GM12878 (cell line): Measurements from ENCODE around the gene PRTN3. TPM values are rescaled to one million over a fixed set of nuclear protein-coding genes. Genes with fewer than 3 reads are reported as not detected.

Experiments
- ATAC-seq: fragments of 200-7000 bp; cut with Tn5 transposase; 3 replicates; pipeline ENCODE4 v1.9.1; 2020; ENCODE audit warnings: mild to moderate bottlenecking, moderate library complexity
- BruUV-seq: library from RNA; stranded (reverse); fragments of 400-500 nt; replicated peaks from 2 replicates; lab custom pipeline; 2021; lab: Mats Ljungman, UMichigan
- CTCF ChIA-PET: fragments of 300-600 bp; sonication (Branson Sonifier 250); formaldehyde crosslinking; extraction: SDS; loops from one replicate; lab custom pipeline; 2021; ENCODE audit warnings: inconsistent platforms; lab: Yijun Ruan, JAX
- POLR2A ChIA-PET: fragments of 350-600 bp; formaldehyde crosslinking; extraction: SDS; loops from one replicate; lab custom pipeline; 2021; ENCODE audit warnings: inconsistent platforms; lab: Charles Lee
- RAD21 ChIA-PET: fragments of 300-600 bp; sonication (Branson Sonifier 250); formaldehyde crosslinking; loops from one replicate; lab custom pipeline; 2023; ENCODE audit warnings: antibody characterized with exemption; ENCODE audit not compliant: unreplicated experiment; lab: Charles Lee
- SMC1A ChIA-PET: fragments of 300-600 bp; sonication (Branson Sonifier 250); formaldehyde crosslinking; loops from one replicate; lab custom pipeline; 2023; ENCODE audit not compliant: unreplicated experiment, uncharacterized antibody; lab: Charles Lee
- DNase-seq: peaks from one replicate; pipeline ENCODE4 v3.0.0-alpha.2; 2011; ENCODE audit warnings: low read depth, low spot score
- FAIRE-seq: peaks from 3 replicates; lab custom pipeline; 2011; peaks lifted over from hg19 to GRCh38; lab: Jason Lieb, UNC
- H2AFZ ChIP-seq: 2 replicates; pipeline ENCODE4 v1.6.0; 2011; ENCODE audit warnings: low read depth, low read length, control low read depth; ENCODE audit not compliant: control insufficient read depth
- H3K27ac ChIP-seq: 2 replicates; pipeline ENCODE4 v1.5.1; 2011; ENCODE audit warnings: control low read depth; ENCODE audit not compliant: control insufficient read depth, insufficient read depth
- H3K27me3 ChIP-seq, 2 experiments: replicated peaks in 1 of 2; 2 replicates each; pipeline versions ENCODE4 v1.6.0 to v1.6.1; 2011; ENCODE audit warnings: low read length in 1 of 2; ENCODE audit not compliant: control insufficient read depth in 2 of 2, insufficient read depth in 2 of 2
- H3K36me3 ChIP-seq, 2 experiments: 2 replicates each; pipeline ENCODE4 v1.5.1; 2011; ENCODE audit warnings: low read length in 1 of 2; ENCODE audit not compliant: control insufficient read depth in 2 of 2, insufficient read depth in 2 of 2
- H3K4me1 ChIP-seq: 2 replicates; pipeline ENCODE4 v1.6.1; 2011; ENCODE audit warnings: mild to moderate bottlenecking, low read length, moderate library complexity, mixed read lengths; ENCODE audit not compliant: control insufficient read depth, insufficient read depth
- H3K4me2 ChIP-seq: 2 replicates; pipeline ENCODE4 v1.6.0; 2011; ENCODE audit warnings: control low read depth; ENCODE audit not compliant: control insufficient read depth, insufficient read depth
- H3K4me3 ChIP-seq: fragments of 200-600 bp; sonication (generic); 2 replicates; pipeline ENCODE4 v1.5.1; 2016
- H3K79me2 ChIP-seq: 2 replicates; pipeline ENCODE4 v1.6.0; 2011; ENCODE audit warnings: low read length; ENCODE audit not compliant: control insufficient read depth, insufficient read depth
- H3K9ac ChIP-seq: 2 replicates; pipeline ENCODE4 v1.8.0; 2011; ENCODE audit warnings: low read length, control low read depth, mixed read lengths; ENCODE audit not compliant: control insufficient read depth, insufficient read depth
- H3K9me3 ChIP-seq: replicated peaks from 3 replicates; pipeline ENCODE4 v1.5.1; 2011; ENCODE audit warnings: mild to moderate bottlenecking, low read length; ENCODE audit not compliant: control insufficient read depth, insufficient read depth
- H4K20me1 ChIP-seq: 2 replicates; pipeline ENCODE4 v1.6.0; 2011; ENCODE audit not compliant: control insufficient read depth, insufficient read depth
- BCL3 ChIP-seq: IDR thresholded peaks from 2 replicates; pipeline ENCODE4 v1.6.1; 2011; ENCODE audit warnings: borderline replicate concordance, low read depth, mild to moderate bottlenecking, moderate library complexity, low read length; ENCODE audit not compliant: insufficient read depth, poor library complexity, severe bottlenecking
- BRCA1 ChIP-seq: IDR thresholded peaks from 2 replicates; pipeline ENCODE4 v1.6.1; 2011; ENCODE audit warnings: low read depth, low read length, improper control_type of control experiment
- CBX3 ChIP-seq: fragments of 200-600 bp; sonication (generic); IDR thresholded peaks from 2 replicates; pipeline ENCODE4 v1.6.1; 2016; ENCODE audit warnings: low read depth, borderline replicate concordance
- CEBPB ChIP-seq, 2 experiments: fragments of 150-350 bp in 1 of 2; IDR thresholded peaks; 2 replicates each; pipeline ENCODE4 v1.6.1; 2012 to 2014; ENCODE audit warnings: low read depth in 2 of 2, low read length in 2 of 2, borderline replicate concordance in 1 of 2, inconsistent platforms in 1 of 2
- CHD1 ChIP-seq: IDR thresholded peaks from 2 replicates; pipeline ENCODE4 v1.6.1; 2012; ENCODE audit warnings: low read depth, low read length, improper control_type of control experiment
- E2F4 ChIP-seq: IDR thresholded peaks from 2 replicates; pipeline ENCODE4 v1.6.1; 2012; ENCODE audit warnings: low read depth, low read length, improper control_type of control experiment
- EZH2 ChIP-seq: IDR thresholded peaks from 2 replicates; pipeline ENCODE4 v1.6.1; 2012; ENCODE audit warnings: low read depth, mild to moderate bottlenecking, control low read depth, inconsistent platforms, low read length, borderline replicate concordance; ENCODE audit not compliant: control insufficient read depth
- FOXM1 ChIP-seq: IDR thresholded peaks from 2 replicates; pipeline ENCODE4 v1.6.1; 2012; ENCODE audit warnings: low read depth, mild to moderate bottlenecking, inconsistent platforms, low read length, moderate library complexity
- GATAD2B ChIP-seq: fragments of 450-650 bp; conservative IDR thresholded peaks from 2 replicates; pipeline ENCODE4 v1.6.1; 2017; ENCODE audit warnings: low read depth, mild to moderate bottlenecking, moderate library complexity
- IKZF1 ChIP-seq: fragments of 450-650 bp; conservative IDR thresholded peaks from 2 replicates; pipeline ENCODE4 v1.6.1; 2017; ENCODE audit warnings: antibody characterized with exemption, mild to moderate bottlenecking
- IRF4 ChIP-seq: IDR thresholded peaks from 2 replicates; pipeline ENCODE4 v1.6.1; 2011; ENCODE audit warnings: low read depth, low read length
- JUND ChIP-seq: IDR thresholded peaks from 2 replicates; pipeline ENCODE4 v1.6.1; 2012; ENCODE audit warnings: low read depth, mild to moderate bottlenecking, low read length, improper control_type of control experiment, moderate library complexity
- MAX ChIP-seq: IDR thresholded peaks from 2 replicates; pipeline ENCODE4 v1.6.1; 2012; ENCODE audit warnings: low read depth, low read length, improper control_type of control experiment
- POLR2A ChIP-seq: IDR thresholded peaks from 2 replicates; pipeline ENCODE4 v1.6.1; 2011; ENCODE audit warnings: low read depth, mild to moderate bottlenecking, low read length
- SIN3A ChIP-seq: IDR thresholded peaks from 2 replicates; pipeline ENCODE4 v1.6.1; 2012; ENCODE audit warnings: low read depth, low read length, improper control_type of control experiment
- SPI1 ChIP-seq: IDR thresholded peaks from 2 replicates; pipeline ENCODE4 v1.6.1; 2011; ENCODE audit warnings: low read depth, mild to moderate bottlenecking, low read length, moderate library complexity, borderline replicate concordance; ENCODE audit not compliant: insufficient read depth
- TCF3 ChIP-seq: IDR thresholded peaks from 2 replicates; pipeline ENCODE4 v1.6.1; 2012; ENCODE audit warnings: low read depth, mild to moderate bottlenecking, low read length, borderline replicate concordance; ENCODE audit not compliant: insufficient read depth
- WRNIP1 ChIP-seq: IDR thresholded peaks from 2 replicates; pipeline ENCODE4 v1.6.1; 2011; ENCODE audit warnings: low read depth, low read length, improper control_type of control experiment, borderline replicate concordance
- ZBTB4 ChIP-seq: fragments of 450-650 bp; formaldehyde crosslinking; IDR thresholded peaks from 2 replicates; pipeline ENCODE4 v1.4.0; 2022; ENCODE audit warnings: mild to moderate bottlenecking, moderate library complexity
- WGBS: methylation state at CpG from one replicate; pipeline ENCODE4 v1.1.6; 2016; ENCODE audit warnings: low lambda C conversion rate; ENCODE audit not compliant: insufficient replicate concordance, insufficient coverage; ENCODE audit errors: missing lambda C conversion rate; 5-methylcytosine and 5-hydroxymethylcytosine counted together
- in situ Hi-C: fragments of 300-500 bp; cut with MboI; formaldehyde crosslinking; loops from 9 replicates; pipeline ENCODE4 v1.14.3; 2018; ENCODE audit warnings: mixed read lengths
- intact Hi-C: fragments of 100-400 bp; cut with micrococcal nuclease; formaldehyde crosslinking; loops from one replicate; pipeline ENCODE4 v1.14.2; 2022; ENCODE audit not compliant: unreplicated experiment
- polyA plus RNA-seq, 11 experiments: library from polyadenylated mRNA; depleted of rRNA in 4 of 11; unstranded in 6 of 11; stranded (reverse) in 5 of 11; fragments of >200 nt; fragmentation: Nextera tagmentation in 4 of 11; fragmentation: Illumina TruSeq in 1 of 11; extraction: Ambion mirVana in 4 of 11; extraction: Trizol in 1 of 11; gene quantifications; 1 replicate in 1 of 11; 2 replicates in 10 of 11; pipeline versions ENCODE4 v1.2.1 to v1.2.3, GENCODE V29; 2011 to 2016; ENCODE audit warnings: inconsistent platforms in 2 of 11, missing spikeins in 2 of 11, low read depth in 1 of 11
- total RNA-seq, 4 experiments: library from RNA; depleted of rRNA in 3 of 4; stranded (reverse); fragments of >200 nt in 3 of 4; fragmentation: Illumina TruSeq in 1 of 4; extraction: Trizol in 1 of 4; gene quantifications; 2 replicates each; pipeline versions ENCODE4 v1.2.1 to v1.2.3, GENCODE V29; 2013 to 2021

PRTN3 gene
- total and polyA plus RNA-seq, 10 of the 15 experiments (the other 5 are each of a cell fraction or from before 2014, with no cell fraction given), result 0.08 TPM; not detected in 9

GRCh38 chr19:791567-792305 lies 49.1 kb upstream of the PRTN3 start:
- in situ Hi-C loops, result no loop called here
- no peak overlapping the region for H3K4me3 ChIP-seq
- H3K27ac ChIP-seq, result no peak overlapping the region
- intact Hi-C loops, result no loop called here
- no peak overlapping the region for H3K4me2 ChIP-seq
- no peaks in the 10 kb centered on the region for H3K4me1 ChIP-seq
- CTCF ChIA-PET, result no interaction called here
- no peaks in the 10 kb centered on the region for H3K9me3 ChIP-seq
- H4K20me1 ChIP-seq, result no peaks in the 10 kb centered on the region
- H3K79me2 ChIP-seq, result no peaks in the 10 kb centered on the region; the same call in 1 of the 2 replicates
- DNase-seq (no peak), FAIRE-seq (no peak)
- H3K27me3 ChIP-seq, result no peaks in the 10 kb centered on the region; a peak in 1 of 4 replicates
- POLR2A ChIA-PET, result no interaction called here
- SMC1A ChIA-PET, result no interaction called here
- 3% methylated on average over 3 of the region's 8 CpGs for WGBS
- H3K36me3 ChIP-seq, result no peaks in the 10 kb centered on the region
- no peak for TF ChIP-seq EZH2
- TF ChIP-seq BCL3, result no peak
- no peak for TF ChIP-seq FOXM1
- no peak for TF ChIP-seq MAX
- no peak for TF ChIP-seq E2F4
- TF ChIP-seq POLR2A, result no peak
- TF ChIP-seq SIN3A, result no peak
- no peak for TF ChIP-seq CBX3
- TF ChIP-seq CEBPB (IDR thresholded peaks at IDR 0.05; ENCODE audit: borderline replicate concordance in 1 of 2, low read depth in 2 of 2, low read length in 2 of 2), result no peak
- TF ChIP-seq CHD1, result no peak
- TF ChIP-seq ZBTB4, result no peak
- no peak for TF ChIP-seq BRCA1
- TF ChIP-seq GATAD2B, result no peak
- no peak for TF ChIP-seq IRF4
- TF ChIP-seq SPI1, result no peak
- TF ChIP-seq IKZF1, result no peak
- no peak for TF ChIP-seq JUND
- no peak for TF ChIP-seq WRNIP1
- no peak for TF ChIP-seq TCF3
- TF ChIP-seq, all 136 proteins: peak for 0
- ATAC-seq, result no peak
- RAD21 ChIA-PET, result no interaction called here
- no TSS peak for BruUV-seq
- Histone ChIP-seq H2AFZ (no peak overlapping the region), H3K9ac (no peak overlapping the region)
